GM12878 (cell line): ENCODE results near the gene PPEF1. TPM values are rescaled to one million over a fixed set of nuclear protein-coding genes. Genes with fewer than 3 reads are reported as not detected.

Source experiments
- ATAC-seq: fragments of 200-7000 bp; cut with Tn5 transposase; 3 replicates; pipeline ENCODE4 v1.9.1; 2020; ENCODE audit warnings: mild to moderate bottlenecking, moderate library complexity
- BruUV-seq: library from RNA; stranded (reverse); fragments of 400-500 nt; replicated peaks from 2 replicates; lab custom pipeline; 2021; lab: Mats Ljungman, UMichigan
- CTCF ChIA-PET: fragments of 300-600 bp; sonication (Branson Sonifier 250); formaldehyde crosslinking; extraction: SDS; loops from one replicate; lab custom pipeline; 2021; ENCODE audit warnings: inconsistent platforms; lab: Yijun Ruan, JAX
- POLR2A ChIA-PET: fragments of 350-600 bp; formaldehyde crosslinking; extraction: SDS; loops from one replicate; lab custom pipeline; 2021; ENCODE audit warnings: inconsistent platforms; lab: Charles Lee
- RAD21 ChIA-PET: fragments of 300-600 bp; sonication (Branson Sonifier 250); formaldehyde crosslinking; loops from one replicate; lab custom pipeline; 2023; ENCODE audit warnings: antibody characterized with exemption; ENCODE audit not compliant: unreplicated experiment; lab: Charles Lee
- SMC1A ChIA-PET: fragments of 300-600 bp; sonication (Branson Sonifier 250); formaldehyde crosslinking; loops from one replicate; lab custom pipeline; 2023; ENCODE audit not compliant: unreplicated experiment, uncharacterized antibody; lab: Charles Lee
- DNase-seq: peaks from one replicate; pipeline ENCODE4 v3.0.0-alpha.2; 2011; ENCODE audit warnings: low read depth, low spot score
- FAIRE-seq: peaks from 3 replicates; lab custom pipeline; 2011; peaks lifted over from hg19 to GRCh38; lab: Jason Lieb, UNC
- H2AFZ ChIP-seq: 2 replicates; pipeline ENCODE4 v1.6.0; 2011; ENCODE audit warnings: low read depth, low read length, control low read depth; ENCODE audit not compliant: control insufficient read depth
- H3K27ac ChIP-seq: 2 replicates; pipeline ENCODE4 v1.5.1; 2011; ENCODE audit warnings: control low read depth; ENCODE audit not compliant: control insufficient read depth, insufficient read depth
- H3K27me3 ChIP-seq, 2 experiments: replicated peaks in 1 of 2; 2 replicates each; pipeline versions ENCODE4 v1.6.0 to v1.6.1; 2011; ENCODE audit warnings: low read length in 1 of 2; ENCODE audit not compliant: control insufficient read depth in 2 of 2, insufficient read depth in 2 of 2
- H3K36me3 ChIP-seq, 2 experiments: 2 replicates each; pipeline ENCODE4 v1.5.1; 2011; ENCODE audit warnings: low read length in 1 of 2; ENCODE audit not compliant: control insufficient read depth in 2 of 2, insufficient read depth in 2 of 2
- H3K4me1 ChIP-seq: 2 replicates; pipeline ENCODE4 v1.6.1; 2011; ENCODE audit warnings: mild to moderate bottlenecking, low read length, moderate library complexity, mixed read lengths; ENCODE audit not compliant: control insufficient read depth, insufficient read depth
- H3K4me2 ChIP-seq: 2 replicates; pipeline ENCODE4 v1.6.0; 2011; ENCODE audit warnings: control low read depth; ENCODE audit not compliant: control insufficient read depth, insufficient read depth
- H3K4me3 ChIP-seq: fragments of 200-600 bp; sonication (generic); 2 replicates; pipeline ENCODE4 v1.5.1; 2016
- H3K79me2 ChIP-seq: 2 replicates; pipeline ENCODE4 v1.6.0; 2011; ENCODE audit warnings: low read length; ENCODE audit not compliant: control insufficient read depth, insufficient read depth
- H3K9ac ChIP-seq: 2 replicates; pipeline ENCODE4 v1.8.0; 2011; ENCODE audit warnings: low read length, control low read depth, mixed read lengths; ENCODE audit not compliant: control insufficient read depth, insufficient read depth
- H3K9me3 ChIP-seq: replicated peaks from 3 replicates; pipeline ENCODE4 v1.5.1; 2011; ENCODE audit warnings: mild to moderate bottlenecking, low read length; ENCODE audit not compliant: control insufficient read depth, insufficient read depth
- H4K20me1 ChIP-seq: 2 replicates; pipeline ENCODE4 v1.6.0; 2011; ENCODE audit not compliant: control insufficient read depth, insufficient read depth
- BRCA1 ChIP-seq: IDR thresholded peaks from 2 replicates; pipeline ENCODE4 v1.6.1; 2011; ENCODE audit warnings: low read depth, low read length, improper control_type of control experiment
- CBX3 ChIP-seq: fragments of 200-600 bp; sonication (generic); IDR thresholded peaks from 2 replicates; pipeline ENCODE4 v1.6.1; 2016; ENCODE audit warnings: low read depth, borderline replicate concordance
- EGR1 ChIP-seq, 2 experiments: IDR thresholded peaks; 1 replicate in 1 of 2; 2 replicates in 1 of 2; pipeline ENCODE4 v1.6.1; 2011 to 2012; ENCODE audit warnings: low read depth in 2 of 2, low read length in 2 of 2, borderline replicate concordance in 1 of 2, mild to moderate bottlenecking in 1 of 2, moderate library complexity in 1 of 2
- GATAD2B ChIP-seq: fragments of 450-650 bp; conservative IDR thresholded peaks from 2 replicates; pipeline ENCODE4 v1.6.1; 2017; ENCODE audit warnings: low read depth, mild to moderate bottlenecking, moderate library complexity
- MXI1 ChIP-seq: fragments of 150-350 bp; IDR thresholded peaks from 2 replicates; pipeline ENCODE4 v1.6.1; 2011; ENCODE audit warnings: low read depth, mild to moderate bottlenecking, inconsistent platforms, low read length, improper control_type of control experiment
- PBX3 ChIP-seq: IDR thresholded peaks from 2 replicates; pipeline ENCODE4 v1.6.1; 2011; ENCODE audit warnings: mild to moderate bottlenecking, low read depth, low read length, moderate library complexity; ENCODE audit not compliant: insufficient replicate concordance
- POLR2AphosphoS2 ChIP-seq: IDR thresholded peaks from 2 replicates; pipeline ENCODE4 v1.6.1; 2011; ENCODE audit warnings: low read depth, mild to moderate bottlenecking, low read length, improper control_type of control experiment, moderate library complexity
- RAD21 ChIP-seq: IDR thresholded peaks from 2 replicates; pipeline ENCODE4 v1.6.1; 2011; ENCODE audit warnings: mild to moderate bottlenecking, low read depth, low read length, moderate library complexity; ENCODE audit not compliant: insufficient read depth
- RELB ChIP-seq: fragments of 450-650 bp; IDR thresholded peaks from 2 replicates; pipeline ENCODE4 v1.6.1; 2017; ENCODE audit warnings: low read depth, mild to moderate bottlenecking, moderate library complexity
- SKIL ChIP-seq: fragments of 450-650 bp; IDR thresholded peaks from 2 replicates; pipeline ENCODE4 v1.6.1; 2017; ENCODE audit warnings: mild to moderate bottlenecking, low read depth, inconsistent platforms; ENCODE audit not compliant: poor library complexity, severe bottlenecking
- SMARCA5 ChIP-seq: fragments of 450-650 bp; IDR thresholded peaks from 2 replicates; pipeline ENCODE4 v1.6.1; 2017; ENCODE audit warnings: mild to moderate bottlenecking
- TCF12 ChIP-seq: IDR thresholded peaks from 2 replicates; pipeline ENCODE4 v1.6.1; 2011; ENCODE audit warnings: low read depth, mild to moderate bottlenecking, low read length
- WRNIP1 ChIP-seq: IDR thresholded peaks from 2 replicates; pipeline ENCODE4 v1.6.1; 2011; ENCODE audit warnings: low read depth, low read length, improper control_type of control experiment, borderline replicate concordance
- ZBTB4 ChIP-seq: fragments of 450-650 bp; formaldehyde crosslinking; IDR thresholded peaks from 2 replicates; pipeline ENCODE4 v1.4.0; 2022; ENCODE audit warnings: mild to moderate bottlenecking, moderate library complexity
- whole genome bisulfite sequencing: methylation state at CpG from one replicate; pipeline ENCODE4 v1.1.6; 2016; ENCODE audit warnings: low lambda C conversion rate; ENCODE audit not compliant: insufficient replicate concordance, insufficient coverage; ENCODE audit errors: missing lambda C conversion rate; 5-methylcytosine and 5-hydroxymethylcytosine counted together
- in situ Hi-C: fragments of 300-500 bp; cut with MboI; formaldehyde crosslinking; loops from 9 replicates; pipeline ENCODE4 v1.14.3; 2018; ENCODE audit warnings: mixed read lengths
- intact Hi-C: fragments of 100-400 bp; cut with micrococcal nuclease; formaldehyde crosslinking; loops from one replicate; pipeline ENCODE4 v1.14.2; 2022; ENCODE audit not compliant: unreplicated experiment
- polyA plus RNA-seq, 11 experiments: library from polyadenylated mRNA; depleted of rRNA in 4 of 11; unstranded in 6 of 11; stranded (reverse) in 5 of 11; fragments of >200 nt; fragmentation: Nextera tagmentation in 4 of 11; fragmentation: Illumina TruSeq in 1 of 11; extraction: Ambion mirVana in 4 of 11; extraction: Trizol in 1 of 11; gene quantifications; 1 replicate in 1 of 11; 2 replicates in 10 of 11; pipeline versions ENCODE4 v1.2.1 to v1.2.3, GENCODE V29; 2011 to 2016; ENCODE audit warnings: inconsistent platforms in 2 of 11, missing spikeins in 2 of 11, low read depth in 1 of 11
- total RNA-seq, 4 experiments: library from RNA; depleted of rRNA in 3 of 4; stranded (reverse); fragments of >200 nt in 3 of 4; fragmentation: Illumina TruSeq in 1 of 4; extraction: Trizol in 1 of 4; gene quantifications; 2 replicates each; pipeline versions ENCODE4 v1.2.1 to v1.2.3, GENCODE V29; 2013 to 2021

Gene PPEF1
- total and polyA plus RNA-seq, 10 of the 15 experiments (the other 5 are each of a cell fraction or from before 2014, with no cell fraction given) = 0.24 to 2.2 (median 0.50) TPM

- no peak for FAIRE-seq
- RAD21 ChIA-PET = no interaction called here
- TF ChIP-seq SMARCA5 = no peak
- TF ChIP-seq TCF12 = no peak
- no peak for TF ChIP-seq MXI1
- no peak for TF ChIP-seq RELB
- TF ChIP-seq SKIL = no peak
- no peak for TF ChIP-seq PBX3
- no peak for TF ChIP-seq EGR1 (IDR thresholded peaks at IDR 0.05; ENCODE audit: borderline replicate concordance in 1 of 2, low read depth in 2 of 2, low read length in 2 of 2)
- no peak for TF ChIP-seq BRCA1
- no peak for TF ChIP-seq GATAD2B
- no peak for TF ChIP-seq POLR2AphosphoS2
- no peak for TF ChIP-seq CBX3
- TF ChIP-seq WRNIP1 = no peak
- TF ChIP-seq ZBTB4 (CRISPR knock-in tag) = no peak
- no peak for TF ChIP-seq RAD21
Measured at GRCh38 chrX:18757956-18758932, 50.8 kb downstream of the PPEF1 start.

More at GRCh38 chrX:18757956-18758932, 50.8 kb downstream of the PPEF1 start:
- Histone ChIP-seq H3K9me3 (no peaks in the 10 kb centered on the region), H3K36me3 (no peaks in the 10 kb centered on the region), H4K20me1 (no peaks in the 10 kb centered on the region), H3K9ac (no peak overlapping the region), H3K79me2 (no peaks in the 10 kb centered on the region), H3K4me2 (no peak overlapping the region), H3K27ac (no peak overlapping the region), H3K4me1 (no peaks in the 10 kb centered on the region), H3K4me3 (no peak overlapping the region), H2AFZ (no peak overlapping the region), H3K27me3 (no peaks in the 10 kb centered on the region)
- 56% methylated on average over 11 of the region's 11 CpGs for WGBS
- ChIA-PET SMC1A (no interaction called here), CTCF (no interaction called here), POLR2A (no interaction called here)
- no TSS peak for BruUV-seq
- intact Hi-C loops (no loop called here), in situ Hi-C loops (no loop called here)
- ATAC-seq (no peak), DNase-seq (no peak)
